HUES48 (cell line): ENCODE data around the gene FOLR2.

Experiments used
- H3K27ac ChIP-seq: one replicate; pipeline ENCODE4 v1.7.0; 2013; ENCODE audit warnings: low read depth, low read length, inconsistent platforms
- H3K27me3 ChIP-seq: 2 replicates; pipeline ENCODE4 v1.6.1; 2013; ENCODE audit warnings: mild to moderate bottlenecking, low read length; ENCODE audit not compliant: control insufficient read depth, insufficient read depth
- H3K36me3 ChIP-seq: 2 replicates; pipeline ENCODE4 v1.6.1; 2013; ENCODE audit warnings: low read length; ENCODE audit not compliant: control insufficient read depth, insufficient read depth
- H3K4me1 ChIP-seq: 2 replicates; pipeline ENCODE4 v1.6.1; 2013; ENCODE audit warnings: mild to moderate bottlenecking, low read length; ENCODE audit not compliant: control insufficient read depth, insufficient read depth
- H3K4me3 ChIP-seq: 2 replicates; pipeline ENCODE4 v1.5.1; 2013; ENCODE audit warnings: mild to moderate bottlenecking, low read depth, low read length
- H3K9ac ChIP-seq: 2 replicates; pipeline ENCODE4 v1.6.1; 2013; ENCODE audit warnings: mild to moderate bottlenecking, low read depth, low read length, moderate library complexity
- H3K9me3 ChIP-seq: 2 replicates; pipeline ENCODE4 v1.6.1; 2013; ENCODE audit warnings: low read length; ENCODE audit not compliant: control insufficient read depth, insufficient read depth

The FOLR2 gene

DNA sequence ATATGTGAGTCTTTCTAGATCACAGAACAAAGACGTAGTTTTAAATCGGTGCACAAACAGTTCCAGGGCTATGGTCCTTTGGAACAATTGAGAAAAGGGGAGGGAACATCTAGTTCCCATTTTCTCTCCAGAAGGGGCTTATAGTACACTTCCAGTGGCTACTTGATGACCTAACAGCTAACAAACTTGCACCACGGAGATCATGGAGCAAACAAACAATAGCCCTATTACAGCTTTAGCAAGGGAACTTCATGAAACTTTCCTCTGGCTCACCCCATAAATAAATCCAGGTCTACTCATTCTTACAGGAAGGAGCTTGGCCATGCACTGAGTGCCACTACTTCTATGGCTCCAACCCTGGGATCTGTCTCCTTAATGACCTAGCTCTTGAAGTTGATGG is 8.3 kb upstream of the FOLR2 start:
- Histone ChIP-seq H3K27me3 (no peaks in the 10 kb centered on the region), H3K4me3 (no peak overlapping the region), H3K9ac (no peak overlapping the region), H3K4me1 (no peaks in the 10 kb centered on the region), H3K9me3 (no peaks in the 10 kb centered on the region), H3K36me3 (no peaks in the 10 kb centered on the region), H3K27ac (no peak overlapping the region)

DNA sequence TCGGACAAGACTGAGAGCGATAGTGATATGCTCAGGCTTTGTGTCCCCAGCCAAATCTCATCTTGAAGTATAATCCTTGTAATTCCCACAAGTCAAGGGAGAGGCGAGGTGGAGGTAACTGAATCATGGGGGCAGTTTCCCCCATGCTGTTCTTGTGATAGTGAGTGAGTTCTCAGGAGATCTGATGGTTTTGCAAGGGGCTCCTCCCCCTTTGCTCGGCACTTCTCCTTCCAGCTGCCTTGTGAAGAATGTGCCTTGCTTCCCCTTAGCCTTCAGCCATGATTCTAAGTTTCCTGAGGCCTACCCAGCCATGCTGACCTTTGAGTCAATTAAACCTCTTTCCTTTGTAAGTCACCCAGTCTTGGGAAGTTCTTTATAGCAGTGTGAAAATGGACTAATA is 7.5 kb upstream of the FOLR2 start:
- H3K9me3 ChIP-seq, result no peaks in the 10 kb centered on the region
- H3K27ac ChIP-seq, result no peak overlapping the region
- H3K27me3 ChIP-seq, result no peaks in the 10 kb centered on the region
- no peak overlapping the region for H3K4me3 ChIP-seq
- H3K9ac ChIP-seq, result no peak overlapping the region
- no peaks in the 10 kb centered on the region for H3K4me1 ChIP-seq
- H3K36me3 ChIP-seq, result no peaks in the 10 kb centered on the region

DNA sequence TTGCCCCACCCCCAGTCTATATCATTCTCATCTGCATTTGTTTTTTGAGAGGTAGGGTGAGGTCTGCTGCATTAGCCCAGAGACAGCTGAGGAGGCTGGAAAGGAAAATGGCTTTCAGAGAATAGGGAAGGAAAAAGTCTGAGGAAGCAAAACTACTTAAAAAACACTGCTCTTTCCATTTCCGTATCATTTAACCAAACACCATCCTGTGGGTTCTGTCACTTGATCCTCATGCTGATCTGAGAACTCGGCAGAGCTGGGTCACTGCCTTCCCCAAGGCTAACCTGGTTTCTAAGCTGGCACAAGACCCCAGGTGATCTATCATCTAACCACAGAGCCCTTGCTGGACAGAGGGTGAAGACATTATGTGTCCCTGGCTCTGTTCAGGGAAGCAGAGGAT is 1.2 kb downstream of the FOLR2 start:
- H3K9me3 ChIP-seq, result no peaks in the 10 kb centered on the region
- H3K27me3 ChIP-seq, result peaks cover 3% of the 10 kb centered on the region; the same call in 1 of the 2 replicates
- H3K27ac ChIP-seq, result no peak overlapping the region
- H3K4me1 ChIP-seq, result peaks cover 8% of the 10 kb centered on the region
- no peaks in the 10 kb centered on the region for H3K36me3 ChIP-seq
- no peak overlapping the region for H3K4me3 ChIP-seq
- H3K9ac ChIP-seq, result no peak overlapping the region

GRCh38 chr11:72218251-72218745 is 1.7 kb downstream of the FOLR2 start:
- Histone ChIP-seq H3K4me3 (no peak overlapping the region), H3K36me3 (no peaks in the 10 kb centered on the region), H3K27me3 (peaks cover 3% of the 10 kb centered on the region; the same call in 1 of the 2 replicates), H3K4me1 (peaks cover 9% of the 10 kb centered on the region), H3K9me3 (no peaks in the 10 kb centered on the region), H3K27ac (no peak overlapping the region), H3K9ac (no peak overlapping the region)

DNA sequence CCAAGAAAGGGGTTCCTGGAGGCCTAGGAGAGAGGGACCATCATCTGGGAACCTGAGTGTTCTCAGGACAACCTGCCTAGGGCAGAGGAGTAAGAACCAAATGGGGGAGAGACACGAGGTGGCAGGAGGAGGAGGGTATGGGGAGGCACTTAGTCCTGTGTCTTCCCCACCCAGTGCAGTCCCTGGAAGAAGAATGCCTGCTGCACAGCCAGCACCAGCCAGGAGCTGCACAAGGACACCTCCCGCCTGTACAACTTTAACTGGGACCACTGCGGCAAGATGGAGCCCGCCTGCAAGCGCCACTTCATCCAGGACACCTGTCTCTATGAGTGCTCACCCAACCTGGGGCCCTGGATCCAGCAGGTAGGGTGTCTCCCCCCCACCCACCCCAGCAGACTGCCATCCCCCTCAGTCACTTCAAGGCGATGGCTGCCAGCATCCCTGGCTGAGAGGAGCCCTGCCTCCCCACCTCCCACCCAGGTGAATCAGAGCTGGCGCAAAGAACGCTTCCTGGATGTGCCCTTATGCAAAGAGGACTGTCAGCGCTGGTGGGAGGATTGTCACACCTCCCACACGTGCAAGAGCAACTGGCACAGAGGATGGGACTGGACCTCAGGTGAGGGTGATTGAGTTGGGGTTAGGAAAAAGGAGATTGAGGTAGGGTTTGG is 4.2 kb downstream of the FOLR2 start:
- Histone ChIP-seq H3K27ac (no peak overlapping the region), H3K4me1 (peaks cover 12% of the 10 kb centered on the region), H3K4me3 (no peak overlapping the region), H3K9ac (no peak overlapping the region), H3K36me3 (no peaks in the 10 kb centered on the region), H3K27me3 (no peaks in the 10 kb centered on the region; the same call in 1 of the 2 replicates), H3K9me3 (no peaks in the 10 kb centered on the region)

DNA sequence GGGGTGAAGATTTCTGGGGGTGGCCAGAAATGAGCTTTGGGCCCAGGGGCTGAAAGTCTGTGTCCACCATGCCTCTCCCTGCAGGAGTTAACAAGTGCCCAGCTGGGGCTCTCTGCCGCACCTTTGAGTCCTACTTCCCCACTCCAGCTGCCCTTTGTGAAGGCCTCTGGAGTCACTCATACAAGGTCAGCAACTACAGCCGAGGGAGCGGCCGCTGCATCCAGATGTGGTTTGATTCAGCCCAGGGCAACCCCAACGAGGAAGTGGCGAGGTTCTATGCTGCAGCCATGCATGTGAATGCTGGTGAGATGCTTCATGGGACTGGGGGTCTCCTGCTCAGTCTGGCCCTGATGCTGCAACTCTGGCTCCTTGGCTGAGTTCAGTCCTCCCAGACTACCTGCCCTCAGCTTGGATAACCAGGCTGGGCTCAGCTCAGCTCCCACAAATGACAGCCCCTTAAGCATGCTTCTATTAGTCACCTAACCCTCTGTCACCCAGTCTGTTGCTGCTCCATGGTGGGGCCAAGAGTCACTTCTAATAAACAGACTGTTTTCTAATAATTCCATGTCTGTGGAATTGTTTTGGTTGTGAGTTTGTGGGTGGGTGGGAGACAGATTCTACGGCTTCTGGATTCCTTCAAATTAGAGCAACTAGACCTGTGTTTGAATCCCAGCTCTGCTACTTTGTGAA is 4.9 kb downstream of the FOLR2 start:
- Histone ChIP-seq H3K9ac (no peak overlapping the region), H3K27ac (no peak overlapping the region), H3K4me1 (peaks cover 12% of the 10 kb centered on the region), H3K4me3 (no peak overlapping the region), H3K9me3 (no peaks in the 10 kb centered on the region), H3K27me3 (no peaks in the 10 kb centered on the region; the same call in 1 of the 2 replicates), H3K36me3 (no peaks in the 10 kb centered on the region)

DNA sequence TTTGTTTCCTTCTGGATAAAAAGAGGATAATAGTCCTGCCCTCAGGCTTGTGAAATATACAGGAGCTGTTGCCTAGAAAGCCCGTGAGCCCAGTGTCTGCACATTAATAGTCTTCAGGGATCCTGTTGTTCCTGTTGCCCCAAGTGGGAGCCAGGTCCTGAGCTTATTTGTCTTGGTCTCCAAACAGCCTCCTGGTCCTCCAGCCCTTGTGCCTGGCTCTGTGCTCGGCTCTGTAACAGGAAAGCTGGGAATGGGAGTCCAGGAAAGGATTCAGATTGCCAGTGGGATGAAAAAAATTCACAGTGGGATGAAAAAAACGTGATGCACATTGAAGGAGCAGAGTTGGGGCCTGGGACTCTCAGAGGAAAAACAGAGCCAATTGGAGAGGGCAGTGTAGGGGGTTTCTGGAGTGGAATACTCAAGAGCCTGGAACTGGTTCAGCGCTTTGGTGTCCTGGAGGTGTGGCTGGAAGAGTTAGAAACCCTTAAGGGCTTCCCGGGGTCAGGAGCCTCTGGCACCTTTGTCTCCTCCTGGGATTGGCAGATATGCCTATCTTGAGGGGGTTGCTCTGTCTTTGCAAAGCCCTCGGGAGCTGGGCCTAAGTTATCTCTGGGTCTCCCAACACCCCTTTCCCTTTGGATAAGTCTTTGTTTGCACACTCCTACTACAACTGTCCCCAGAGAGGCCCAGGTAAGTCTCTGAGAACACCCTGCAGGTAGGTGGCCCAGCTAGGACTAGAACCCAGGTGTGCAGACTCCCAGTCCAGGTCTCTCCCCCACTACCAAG is 5.7 kb downstream of the FOLR2 start:
- Histone ChIP-seq H3K27ac (peak overlapping the region; percentile 89), H3K4me1 (peaks cover 12% of the 10 kb centered on the region), H3K27me3 (no peaks in the 10 kb centered on the region; the same call in 1 of the 2 replicates)

DNA sequence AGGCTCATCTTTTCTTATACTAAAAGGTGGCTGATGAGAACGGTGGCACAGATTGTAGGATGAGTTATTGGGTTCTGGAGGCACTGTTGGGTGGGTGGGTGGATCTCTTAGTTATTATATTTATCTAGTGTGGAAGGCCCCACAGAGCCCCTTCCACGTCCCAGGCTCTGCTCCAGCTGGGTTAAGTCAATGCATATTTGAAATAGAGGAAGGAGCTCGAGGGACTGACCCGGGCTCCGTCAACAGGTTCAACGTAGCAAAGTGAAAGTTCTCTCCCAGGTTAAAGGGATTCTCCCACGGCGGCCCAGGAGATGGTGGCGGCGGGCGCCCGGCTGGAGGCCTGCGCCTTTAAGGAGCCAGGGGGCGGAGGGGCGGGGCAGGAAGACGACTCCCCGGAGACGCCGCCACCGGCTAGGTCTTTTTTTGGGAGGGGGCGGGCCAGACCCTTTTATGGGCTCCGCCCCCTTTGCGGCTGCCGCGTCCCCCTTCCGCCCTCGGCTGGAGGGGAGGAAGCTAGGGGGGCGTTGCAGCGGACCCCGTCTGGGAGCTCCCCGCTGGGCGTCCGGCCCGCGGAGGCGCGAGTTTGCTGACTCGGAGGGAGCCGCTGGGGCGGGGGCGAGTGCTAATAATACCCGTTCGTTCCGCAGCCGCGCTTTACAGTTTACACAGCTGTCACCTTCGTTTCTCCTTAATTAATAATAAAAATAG is 6.5 kb downstream of the FOLR2 start:
- Histone ChIP-seq H3K9ac (peak overlapping the region; percentile 61; the same call in 1 of the 2 replicates), H3K4me1 (peaks cover 12% of the 10 kb centered on the region), H3K4me3 (peak overlapping the region; percentile 88), H3K9me3 (no peaks in the 10 kb centered on the region), H3K36me3 (peaks cover 6% of the 10 kb centered on the region), H3K27me3 (no peaks in the 10 kb centered on the region), H3K27ac (peak overlapping the region; percentile 89)

More for the DNA sequence above, 5.7 kb downstream of the FOLR2 start:
- H3K9ac ChIP-seq, result no peak overlapping the region
- peaks cover 3% of the 10 kb centered on the region; the same call in 1 of the 2 replicates for H3K36me3 ChIP-seq
- H3K4me3 ChIP-seq, result peak overlapping the region; percentile 88
- H3K9me3 ChIP-seq, result no peaks in the 10 kb centered on the region

DNA sequence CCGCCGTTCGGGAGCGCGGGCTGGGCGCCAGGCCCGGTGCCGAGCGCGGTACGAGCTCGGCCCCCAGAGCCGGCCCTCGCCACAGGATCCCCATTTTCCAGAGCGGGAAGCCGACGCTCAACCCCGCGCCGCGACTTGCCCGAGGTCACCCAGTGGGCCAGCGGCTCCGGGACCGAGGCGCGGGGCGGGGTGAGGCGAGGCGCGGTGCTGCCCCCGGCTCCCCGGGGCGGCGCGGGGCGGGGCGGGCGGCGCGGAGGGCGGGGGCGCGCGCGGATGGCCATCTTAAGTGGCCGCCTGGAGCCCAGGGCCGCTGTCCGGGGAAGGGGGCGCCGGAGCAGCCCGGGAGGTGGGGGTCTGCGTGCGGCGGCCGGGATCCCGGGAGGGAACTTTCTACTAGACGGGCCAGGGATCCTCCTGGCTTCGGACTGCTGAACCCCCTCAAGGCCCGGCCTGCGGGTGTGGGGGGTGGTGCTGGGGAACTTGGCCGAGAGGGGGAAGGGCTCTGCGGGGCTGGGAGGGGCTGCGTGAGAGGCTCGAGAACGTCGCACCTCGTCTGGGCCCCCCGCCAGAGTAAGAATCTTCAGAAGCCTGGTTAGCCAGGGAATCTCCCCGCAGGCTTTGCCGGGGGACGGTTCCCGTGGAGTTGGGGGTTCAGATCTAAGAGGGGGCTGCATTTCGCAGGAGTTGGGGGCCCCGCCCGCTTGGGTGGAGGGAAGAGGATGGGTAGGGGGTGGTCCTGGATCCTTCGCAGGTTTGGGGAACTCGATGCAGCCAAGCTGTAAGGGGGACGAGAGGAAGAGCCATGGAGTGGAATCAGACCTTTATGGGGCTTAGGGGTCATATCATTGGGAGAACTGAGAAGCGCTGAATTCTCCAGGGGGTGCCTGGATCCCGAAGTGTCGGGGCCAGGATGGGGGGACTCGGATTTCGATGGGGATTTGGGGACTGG is 7.3 kb downstream of the FOLR2 start:
- no peaks in the 10 kb centered on the region for H3K9me3 ChIP-seq
- peaks cover 12% of the 10 kb centered on the region for H3K4me1 ChIP-seq
- peak overlapping the region; percentile 89 for H3K27ac ChIP-seq
- no peaks in the 10 kb centered on the region for H3K27me3 ChIP-seq
- peaks cover 14% of the 10 kb centered on the region for H3K36me3 ChIP-seq
- peak overlapping the region; percentile 88 for H3K4me3 ChIP-seq
- H3K9ac ChIP-seq, result peak overlapping the region; percentile 67
